KMS-11 (cell line): ENCODE data around the gene SKI.

Experiments
- H2AFZ ChIP-seq: fragments of 200-600 bp; sonication (generic); 2 replicates; pipeline ENCODE4 v1.6.1; 2016; ENCODE audit warnings: antibody characterized with exemption, mixed run types, low read depth
- H3K27ac ChIP-seq: fragments of 200-600 bp; sonication (generic); 2 replicates; pipeline ENCODE4 v1.6.1; 2016; ENCODE audit warnings: mild to moderate bottlenecking, mixed run types
- H3K27me3 ChIP-seq: fragments of 200-600 bp; sonication (generic); 2 replicates; pipeline ENCODE4 v1.6.1; 2017; ENCODE audit warnings: mild to moderate bottlenecking, low read depth, mixed run types, moderate library complexity; ENCODE audit not compliant: insufficient read depth
- H3K36me3 ChIP-seq: fragments of 200-600 bp; sonication (generic); 2 replicates; pipeline ENCODE4 v1.6.1; 2017; ENCODE audit warnings: mild to moderate bottlenecking, mixed run types; ENCODE audit not compliant: insufficient read depth
- H3K4me1 ChIP-seq: fragments of 200-600 bp; sonication (generic); 2 replicates; pipeline ENCODE4 v1.6.1; 2016; ENCODE audit warnings: mild to moderate bottlenecking, low read depth, mixed run types; ENCODE audit not compliant: poor library complexity, severe bottlenecking
- H3K4me2 ChIP-seq: fragments of 200-600 bp; sonication (generic); 2 replicates; pipeline ENCODE4 v1.7.0; 2016; ENCODE audit warnings: mild to moderate bottlenecking, mixed run types
- H3K4me3 ChIP-seq: fragments of 200-600 bp; sonication (generic); IDR thresholded peaks from 2 replicates; pipeline ENCODE4 v1.6.1; 2017; ENCODE audit warnings: low read depth, low read length, mixed read lengths; ENCODE audit not compliant: insufficient read depth
- H3K79me2 ChIP-seq: fragments of 200-600 bp; sonication (generic); 2 replicates; pipeline ENCODE4 v1.6.1; 2016; ENCODE audit warnings: low read depth, mixed run types; ENCODE audit not compliant: insufficient read depth
- H3K9ac ChIP-seq: fragments of 200-600 bp; sonication (generic); 2 replicates; pipeline ENCODE4 v1.6.1; 2016; ENCODE audit warnings: mild to moderate bottlenecking, mixed run types
- H4K20me1 ChIP-seq: fragments of 200-600 bp; sonication (generic); 2 replicates; pipeline ENCODE4 v1.6.1; 2016; ENCODE audit warnings: mild to moderate bottlenecking, mixed run types; ENCODE audit not compliant: insufficient read depth
- TF ChIP-seq, protein P1 (sequence below): fragments of 200-600 bp; sonication (generic); conservative IDR thresholded peaks from 2 replicates; pipeline ENCODE4 v1.6.1; 2017; ENCODE audit warnings: low read depth, mild to moderate bottlenecking, antibody characterized with exemption, low read length, moderate library complexity, mixed read lengths

Gene SKI

DNA sequence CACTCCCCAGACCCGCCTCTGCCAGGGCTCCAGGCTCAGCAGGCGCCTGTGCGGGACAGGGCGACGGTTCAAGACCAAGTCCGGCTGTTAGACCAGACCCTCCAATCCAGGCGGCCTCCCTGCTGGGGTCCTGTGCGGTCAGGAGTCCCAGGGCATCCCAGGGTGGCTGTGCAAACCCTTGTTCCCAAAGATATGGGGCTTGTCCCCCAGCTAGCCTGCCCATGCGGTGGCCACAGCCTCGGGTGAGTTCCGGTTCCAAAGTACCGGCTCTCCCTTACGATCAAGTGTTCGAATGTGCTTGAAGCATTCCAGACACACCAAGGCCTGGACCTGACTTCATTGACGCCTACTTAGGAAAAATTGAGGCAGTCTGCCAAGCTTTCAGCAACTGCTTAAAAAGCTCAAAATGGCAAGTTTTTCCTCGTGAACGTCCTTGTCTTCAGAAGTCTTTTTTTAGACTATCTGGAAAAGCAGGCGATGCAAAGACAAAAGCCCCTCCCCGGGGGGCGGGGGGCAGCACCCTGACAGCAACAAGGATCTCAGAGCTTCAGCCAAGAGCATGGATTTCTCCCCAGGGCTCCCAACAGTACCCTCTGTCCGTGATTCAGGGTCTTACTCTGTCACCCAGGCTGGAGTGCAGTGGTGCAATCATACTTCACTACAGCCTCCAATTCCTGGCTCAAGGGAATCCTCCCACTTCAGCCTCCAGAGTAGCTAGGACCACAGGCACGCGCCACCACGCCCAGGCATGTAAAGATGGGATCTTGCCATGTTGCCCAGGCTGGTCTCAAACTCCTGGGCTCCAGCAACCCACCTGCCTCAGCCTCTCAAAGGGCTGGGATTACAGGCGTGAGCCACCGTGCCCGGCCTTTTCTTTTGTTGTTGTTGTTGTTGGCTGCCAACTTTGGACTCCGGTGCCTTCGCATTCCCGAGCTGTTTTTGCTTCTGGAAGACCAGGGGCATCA, 35.8 kb upstream of the SKI start:
- H3K9ac ChIP-seq: no peak overlapping the region
- no peak overlapping the region for H2AFZ ChIP-seq
- TF ChIP-seq, protein P1, sequence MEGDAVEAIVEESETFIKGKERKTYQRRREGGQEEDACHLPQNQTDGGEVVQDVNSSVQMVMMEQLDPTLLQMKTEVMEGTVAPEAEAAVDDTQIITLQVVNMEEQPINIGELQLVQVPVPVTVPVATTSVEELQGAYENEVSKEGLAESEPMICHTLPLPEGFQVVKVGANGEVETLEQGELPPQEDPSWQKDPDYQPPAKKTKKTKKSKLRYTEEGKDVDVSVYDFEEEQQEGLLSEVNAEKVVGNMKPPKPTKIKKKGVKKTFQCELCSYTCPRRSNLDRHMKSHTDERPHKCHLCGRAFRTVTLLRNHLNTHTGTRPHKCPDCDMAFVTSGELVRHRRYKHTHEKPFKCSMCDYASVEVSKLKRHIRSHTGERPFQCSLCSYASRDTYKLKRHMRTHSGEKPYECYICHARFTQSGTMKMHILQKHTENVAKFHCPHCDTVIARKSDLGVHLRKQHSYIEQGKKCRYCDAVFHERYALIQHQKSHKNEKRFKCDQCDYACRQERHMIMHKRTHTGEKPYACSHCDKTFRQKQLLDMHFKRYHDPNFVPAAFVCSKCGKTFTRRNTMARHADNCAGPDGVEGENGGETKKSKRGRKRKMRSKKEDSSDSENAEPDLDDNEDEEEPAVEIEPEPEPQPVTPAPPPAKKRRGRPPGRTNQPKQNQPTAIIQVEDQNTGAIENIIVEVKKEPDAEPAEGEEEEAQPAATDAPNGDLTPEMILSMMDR: no peak
- no peak overlapping the region for H3K4me3 ChIP-seq
- H3K4me1 ChIP-seq: no peaks in the 10 kb centered on the region
- no peaks in the 10 kb centered on the region for H3K36me3 ChIP-seq
- peaks cover 36% of the 10 kb centered on the region for H3K27me3 ChIP-seq
- no peak overlapping the region for H3K27ac ChIP-seq
- H3K79me2 ChIP-seq: no peaks in the 10 kb centered on the region
- H3K4me2 ChIP-seq: no peak overlapping the region
- H4K20me1 ChIP-seq: no peaks in the 10 kb centered on the region

DNA sequence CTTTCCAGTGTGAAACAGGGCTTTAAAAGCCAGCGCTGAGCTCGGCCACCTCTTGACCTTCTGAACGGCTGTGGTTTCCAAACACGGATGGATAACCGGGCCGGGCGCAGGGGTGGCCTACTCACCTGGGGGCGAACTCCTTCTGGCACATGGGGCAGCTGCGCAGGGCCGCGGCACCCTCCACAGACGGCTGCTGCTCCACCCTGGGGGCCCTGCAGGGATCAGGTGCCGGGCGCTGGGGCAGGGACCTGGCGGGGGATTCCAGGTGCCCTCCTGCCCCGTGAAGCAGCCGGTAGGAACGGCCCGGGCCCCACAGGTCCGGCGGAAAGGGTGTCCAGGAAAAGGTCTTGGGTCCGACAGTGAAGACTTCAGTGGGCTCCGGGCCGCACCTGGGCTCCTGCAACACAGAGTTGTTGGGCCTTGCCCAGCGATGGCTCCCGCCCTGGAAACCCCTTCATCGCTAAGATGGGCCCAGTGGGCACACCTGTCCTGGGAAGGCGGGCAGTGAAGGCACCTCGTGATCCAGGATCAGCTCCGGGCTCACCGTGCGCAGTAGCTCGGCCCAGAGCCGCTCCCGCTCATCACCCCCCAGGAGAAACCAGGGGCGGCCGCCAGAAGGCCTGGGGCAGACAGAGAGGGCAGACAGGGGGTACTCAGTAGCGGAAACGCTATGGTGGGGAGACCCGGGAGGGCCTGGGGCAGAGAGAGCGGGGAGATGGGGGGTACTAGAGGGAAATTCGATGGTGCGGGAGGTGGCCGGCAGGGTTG, 34.4 kb upstream of the SKI start:
- Histone ChIP-seq H3K27ac (no peak overlapping the region), H3K4me3 (no peak overlapping the region), H3K4me1 (no peaks in the 10 kb centered on the region), H2AFZ (no peak overlapping the region), H3K79me2 (no peaks in the 10 kb centered on the region), H3K9ac (no peak overlapping the region), H3K36me3 (no peaks in the 10 kb centered on the region), H4K20me1 (no peaks in the 10 kb centered on the region), H3K4me2 (no peak overlapping the region), H3K27me3 (peaks cover 47% of the 10 kb centered on the region)
- TF ChIP-seq, protein P1: no peak

- 0 out of 2 replicates have a peak within 1 kb of the TSS, but pooled peaks have one; percentile 11 for H3K27ac ChIP-seq
- no peak within 1 kb of the TSS; the same call in 1 of the 2 replicates for H3K9ac ChIP-seq
These were observed 33.7 kb upstream of the SKI start, which contains the start of gene FAAP20 for GRCh38 chr1:2194319-2194897. Gene FAAP20, minus strand, starts transcription at chr1:2194772. Its CDS starts 23 bp downstream, at chr1:2194749.

More at GRCh38 chr1:2194319-2194897, 33.7 kb upstream of the SKI start, which contains the start of gene FAAP20:
- Histone ChIP-seq H3K4me2 (peak within 1 kb of the TSS; percentile 82), H4K20me1 (no peaks in the 10 kb centered on the region), H3K4me3 (no peak within 1 kb of the TSS), H3K27me3 (peaks cover 50% of the 10 kb centered on the region), H3K79me2 (no peaks in the 10 kb centered on the region), H3K4me1 (no peaks in the 10 kb centered on the region), H3K36me3 (no peaks in the 10 kb centered on the region), H2AFZ (peak within 1 kb of the TSS; percentile 85)
- TF ChIP-seq, protein P1: no peak
